Right renal cortex interstitium (tissue), 3 donors: Measurements from ENCODE around the gene LIMA1. TPM values are rescaled to one million over a fixed set of nuclear protein-coding genes. Genes with fewer than 3 reads are reported as not detected.
"Not testable (repeated sequence)": the region's sequence is repeated elsewhere in the genome, so short reads cannot be mapped to it uniquely, and the experiment has no call there.

Source experiments
- DNase-seq, 3 donors: peaks; one replicate each; pipeline ENCODE4 v3.0.0-alpha.2; 2013; ENCODE audit warnings: low read depth in 3 of 3, low spot score in 2 of 3
- polyA plus RNA-seq, 3 donors: library from polyadenylated mRNA; unstranded; fragments of 120-200 nt; gene quantifications; one replicate each; pipeline ENCODE4 v1.2.1, GENCODE V29; 2013; ENCODE audit not compliant: insufficient read length in 3 of 3

Gene LIMA1
- polyA plus RNA-seq, 3 donors = 90.8 to 98.1 (median 92.2) TPM

GRCh38 chr12:50221228-50222008 is 61.9 kb downstream of the LIMA1 start:
- peak; percentile 67 to 78 (median 71) for DNase-seq

GRCh38 chr12:50220363-50220995 is 62.8 kb downstream of the LIMA1 start:
- no peak for DNase-seq

GRCh38 chr12:50219544-50219943 is 63.8 kb downstream of the LIMA1 start:
- no peak for DNase-seq

- not testable (repeated sequence) for DNase-seq
Measured at GRCh38 chr12:50219001-50219400, 64.3 kb downstream of the LIMA1 start.

GRCh38 chr12:50218386-50218785 is 64.9 kb downstream of the LIMA1 start:
- no peak for DNase-seq

- no peak for DNase-seq
Measured at GRCh38 chr12:50217202-50217601, 66.1 kb downstream of the LIMA1 start.

- DNase-seq = no peak
Measured at GRCh38 chr12:50215033-50215432, 68.3 kb downstream of the LIMA1 start.

GRCh38 chr12:50214018-50214417 is 69.3 kb downstream of the LIMA1 start:
- DNase-seq = no peak

GRCh38 chr12:50213439-50213838 is 69.9 kb downstream of the LIMA1 start:
- no peak for DNase-seq

- DNase-seq = no peak
Measured at GRCh38 chr12:50212071-50212467, 71.3 kb downstream of the LIMA1 start.

- no peak for DNase-seq
Measured at GRCh38 chr12:50211392-50212070, 71.8 kb downstream of the LIMA1 start.

GRCh38 chr12:50207424-50207823 is 75.9 kb downstream of the LIMA1 start:
- DNase-seq = no peak

- no peak for DNase-seq
Measured at GRCh38 chr12:50205648-50206047, 77.7 kb downstream of the LIMA1 start.

GRCh38 chr12:50203691-50204090 is 79.6 kb downstream of the LIMA1 start:
- no peak for DNase-seq

GRCh38 chr12:50201987-50202521 is 81.3 kb downstream of the LIMA1 start:
- no peak for DNase-seq

- no peak for DNase-seq
Measured at GRCh38 chr12:50200552-50201273, 82.6 kb downstream of the LIMA1 start.

- no peak for DNase-seq
Measured at GRCh38 chr12:50198829-50199228, 84.5 kb downstream of the LIMA1 start.

GRCh38 chr12:50197297-50197727 is 86.0 kb downstream of the LIMA1 start:
- no peak for DNase-seq

- no peak for DNase-seq
Measured at GRCh38 chr12:50196537-50196936, 86.8 kb downstream of the LIMA1 start.

GRCh38 chr12:50195832-50196231 is 87.5 kb downstream of the LIMA1 start:
- no peak for DNase-seq

GRCh38 chr12:50192908-50193307 is 90.4 kb downstream of the LIMA1 start:
- no peak for DNase-seq
